ENCODE measurements around the gene RBM34. TPM values are rescaled to one million over a fixed set of nuclear protein-coding genes. Genes with fewer than 3 reads are reported as not detected.
A peak's percentile ranks its signal among the peaks of the same experiment; 100 is the strongest.

The RBM34 gene
- total and polyA plus RNA-seq, 2 donors from 2014 or later, result 65.8 to 68.9 TPM

DNA sequence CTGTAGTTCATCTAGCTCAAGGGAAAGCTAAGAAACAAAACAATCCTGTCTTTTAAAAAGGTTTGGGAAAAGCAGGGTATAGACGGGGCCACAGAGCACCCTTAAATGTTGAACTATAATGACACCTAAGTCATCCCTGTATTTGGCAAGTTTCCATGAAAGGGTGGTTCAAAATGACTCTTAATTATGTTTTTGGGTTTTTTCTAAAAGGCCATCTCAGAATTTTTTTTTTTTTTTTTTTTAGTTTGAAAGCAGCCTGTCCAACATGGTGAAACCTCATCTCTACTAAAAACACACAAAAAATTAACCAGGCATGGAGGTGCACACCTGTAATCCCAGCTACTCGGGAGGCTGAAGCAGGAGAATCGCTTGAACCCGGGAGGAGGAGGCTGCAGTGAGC is 54.6 kb downstream of the RBM34 start:
- no peak overlapping the region for H3K4me3 ChIP-seq (ENCODE audit: low read length in 3 of 3)
- H3K9me3 ChIP-seq (ENCODE audit: control insufficient read depth in 2 of 3, insufficient read depth in 1 of 3, low read length in 3 of 3), result no peaks in the 10 kb centered on the region
- DNase-seq (no peak), FAIRE-seq (no peak)
- peaks cover 0 to 9% (median 0%) of the 10 kb centered on the region in 3 donors for H3K4me1 ChIP-seq (ENCODE audit: control insufficient read depth in 2 of 3, insufficient read depth in 2 of 3, low read depth in 1 of 3, low read length in 3 of 3)
- H3K27me3 ChIP-seq (ENCODE audit: control insufficient read depth, insufficient read depth, low read length), result no peaks in the 10 kb centered on the region
- peaks cover 0 to 11% (median 6%) of the 10 kb centered on the region in 3 donors for H3K36me3 ChIP-seq (ENCODE audit: control insufficient read depth in 2 of 3, insufficient read depth in 3 of 3, low read length in 3 of 3)
- no peak overlapping the region for H3K9ac ChIP-seq (ENCODE audit: low read length in 3 of 3)
- H3K27ac ChIP-seq (ENCODE audit: low read depth in 2 of 2, low read length in 2 of 2), result no peak overlapping the region
- TF ChIP-seq, protein P1, sequence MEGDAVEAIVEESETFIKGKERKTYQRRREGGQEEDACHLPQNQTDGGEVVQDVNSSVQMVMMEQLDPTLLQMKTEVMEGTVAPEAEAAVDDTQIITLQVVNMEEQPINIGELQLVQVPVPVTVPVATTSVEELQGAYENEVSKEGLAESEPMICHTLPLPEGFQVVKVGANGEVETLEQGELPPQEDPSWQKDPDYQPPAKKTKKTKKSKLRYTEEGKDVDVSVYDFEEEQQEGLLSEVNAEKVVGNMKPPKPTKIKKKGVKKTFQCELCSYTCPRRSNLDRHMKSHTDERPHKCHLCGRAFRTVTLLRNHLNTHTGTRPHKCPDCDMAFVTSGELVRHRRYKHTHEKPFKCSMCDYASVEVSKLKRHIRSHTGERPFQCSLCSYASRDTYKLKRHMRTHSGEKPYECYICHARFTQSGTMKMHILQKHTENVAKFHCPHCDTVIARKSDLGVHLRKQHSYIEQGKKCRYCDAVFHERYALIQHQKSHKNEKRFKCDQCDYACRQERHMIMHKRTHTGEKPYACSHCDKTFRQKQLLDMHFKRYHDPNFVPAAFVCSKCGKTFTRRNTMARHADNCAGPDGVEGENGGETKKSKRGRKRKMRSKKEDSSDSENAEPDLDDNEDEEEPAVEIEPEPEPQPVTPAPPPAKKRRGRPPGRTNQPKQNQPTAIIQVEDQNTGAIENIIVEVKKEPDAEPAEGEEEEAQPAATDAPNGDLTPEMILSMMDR (IDR thresholded peaks at IDR 0.05; ENCODE audit: borderline replicate concordance, extremely low read depth, insufficient read depth), result no peak
- intact Hi-C loops (cut with DNase I), result no loop called here

DNA sequence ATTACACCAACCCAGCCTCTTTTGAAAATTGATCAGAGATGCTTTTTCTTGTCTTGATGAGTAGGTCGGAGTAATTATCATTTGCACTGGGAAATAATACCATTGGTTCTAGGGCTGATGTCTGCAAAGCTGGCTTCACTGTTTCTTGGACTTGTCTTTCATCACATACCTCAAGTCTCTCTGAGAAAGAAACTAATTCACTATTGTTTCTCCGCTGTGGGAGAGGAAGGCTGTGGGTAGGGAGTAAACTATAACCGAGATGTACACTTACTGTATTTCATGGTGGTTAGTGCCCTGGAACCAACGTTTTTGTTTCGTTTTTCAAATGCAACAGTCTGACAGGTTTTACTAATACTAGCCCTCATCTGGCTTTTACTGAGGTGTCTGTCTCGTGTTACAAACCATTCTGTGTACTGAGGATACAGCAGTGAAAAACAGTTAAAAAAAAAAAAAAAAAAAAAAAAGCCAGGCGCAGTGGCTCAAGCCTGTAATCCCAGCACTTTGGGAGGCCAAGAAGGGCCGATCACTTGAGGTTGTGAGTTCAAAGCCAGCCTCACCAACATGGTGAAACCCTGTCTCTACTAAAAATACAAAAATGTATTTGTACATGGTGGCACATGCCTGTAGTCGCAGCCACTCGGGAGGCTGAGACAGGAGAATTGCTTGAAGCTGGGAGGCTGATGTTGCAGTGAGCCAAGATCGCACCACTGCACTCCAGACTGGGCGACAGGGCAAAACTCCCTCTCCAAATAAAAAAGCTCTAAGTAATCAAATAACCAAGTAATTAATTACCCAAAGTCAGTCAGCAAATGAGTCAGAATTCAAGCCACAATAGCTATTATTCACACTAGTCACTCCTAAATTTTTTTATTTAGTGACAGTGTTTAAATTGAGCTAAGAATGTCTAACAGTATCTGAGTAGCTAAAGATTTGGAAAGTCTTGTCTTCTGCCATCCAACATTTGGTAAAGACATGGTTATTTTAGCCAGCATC is 55.7 kb downstream of the RBM34 start:
- H3K27ac ChIP-seq (ENCODE audit: low read depth in 2 of 2, low read length in 2 of 2), result no peak overlapping the region
- no peaks in the 10 kb centered on the region for H3K27me3 ChIP-seq (ENCODE audit: control insufficient read depth, insufficient read depth, low read length)
- peaks cover 0 to 6% (median 5%) of the 10 kb centered on the region in 3 donors for H3K36me3 ChIP-seq (ENCODE audit: control insufficient read depth in 2 of 3, insufficient read depth in 3 of 3, low read length in 3 of 3)
- TF ChIP-seq, protein P1 (IDR thresholded peaks at IDR 0.05; ENCODE audit: borderline replicate concordance, extremely low read depth, insufficient read depth), result no peak
- H3K4me1 ChIP-seq (ENCODE audit: control insufficient read depth in 2 of 3, insufficient read depth in 2 of 3, low read depth in 1 of 3, low read length in 3 of 3), result peaks cover 0 to 9% (median 0%) of the 10 kb centered on the region in 3 donors
- intact Hi-C loops (cut with DNase I), result no loop called here
- DNase-seq (peak in 3 of 5 donors; percentile 19 to 56 (median 50)), FAIRE-seq (no peak)
- H3K9me3 ChIP-seq (ENCODE audit: control insufficient read depth in 2 of 3, insufficient read depth in 1 of 3, low read length in 3 of 3), result no peaks in the 10 kb centered on the region
- H3K4me3 ChIP-seq (ENCODE audit: low read length in 3 of 3), result no peak overlapping the region
- no peak overlapping the region for H3K9ac ChIP-seq (ENCODE audit: low read length in 3 of 3)

DNA sequence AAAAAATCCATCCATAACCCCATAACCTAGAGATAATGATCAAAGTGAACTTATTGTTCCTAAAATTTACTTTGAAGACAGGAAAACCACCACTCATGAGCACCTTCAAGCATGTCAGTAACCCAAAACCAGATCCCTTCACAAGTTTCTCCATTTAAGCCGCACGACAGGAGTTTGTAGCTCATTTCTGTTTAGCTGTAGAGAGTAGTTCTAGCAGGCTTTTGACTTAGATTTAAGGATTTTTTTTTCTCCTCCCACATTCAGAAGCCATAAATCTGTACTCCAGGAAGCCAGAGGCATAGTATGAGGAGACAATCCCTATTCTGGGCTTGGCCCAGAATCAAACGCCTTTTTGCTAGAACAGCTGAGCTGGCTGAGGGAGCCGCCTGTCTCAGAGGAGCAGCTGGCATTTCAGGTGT is 58.0 kb downstream of the RBM34 start:
- Histone ChIP-seq H3K4me3 (ENCODE audit: low read length in 3 of 3) (no peak overlapping the region), H3K9ac (ENCODE audit: low read length in 3 of 3) (no peak overlapping the region), H3K9me3 (ENCODE audit: control insufficient read depth in 2 of 3, insufficient read depth in 1 of 3, low read length in 3 of 3) (no peaks in the 10 kb centered on the region), H3K36me3 (ENCODE audit: control insufficient read depth in 2 of 3, insufficient read depth in 3 of 3, low read length in 3 of 3) (no peaks in the 10 kb centered on the region), H3K27me3 (ENCODE audit: control insufficient read depth, insufficient read depth, low read length) (no peaks in the 10 kb centered on the region), H3K27ac (ENCODE audit: low read depth in 2 of 2, low read length in 2 of 2) (no peak overlapping the region), H3K4me1 (ENCODE audit: control insufficient read depth in 2 of 3, insufficient read depth in 2 of 3, low read depth in 1 of 3, low read length in 3 of 3) (peaks cover 0 to 9% (median 0%) of the 10 kb centered on the region in 3 donors)
- FAIRE-seq, result no peak
- DNase-seq, result peak in 4 of 5 donors; percentile 34 to 89 (median 58)
- intact Hi-C loops (cut with DNase I), result no loop called here
- TF ChIP-seq, protein P1 (IDR thresholded peaks at IDR 0.05; ENCODE audit: borderline replicate concordance, extremely low read depth, insufficient read depth), result no peak
